Kidney tubule cell (primary cell): Measurements from ENCODE around the gene RAB3D.
"Not testable (repeated sequence)": the region's sequence is repeated elsewhere in the genome, so short reads cannot be mapped to it uniquely, and the experiment has no call there.

ENCODE experiments used
- DNase-seq: peaks from one replicate; pipeline ENCODE4 v3.0.0-alpha.2; 2018; ENCODE audit warnings: low spot score

The RAB3D gene

GRCh38 chr19:11365557-11366117 lies 26.2 kb upstream of the RAB3D start:
- DNase-seq: no peak

- DNase-seq: no peak
Observed at GRCh38 chr19:11364935-11365334, 25.5 kb upstream of the RAB3D start.

- DNase-seq: no peak
Observed at GRCh38 chr19:11364296-11364904, 24.9 kb upstream of the RAB3D start.

GRCh38 chr19:11363881-11364280 lies 24.4 kb upstream of the RAB3D start:
- DNase-seq: no peak

GRCh38 chr19:11361771-11362731 lies 22.6 kb upstream of the RAB3D start:
- no peak for DNase-seq

GRCh38 chr19:11361037-11361770 lies 21.7 kb upstream of the RAB3D start:
- peak; percentile 65 for DNase-seq

- no peak for DNase-seq
Observed at GRCh38 chr19:11359421-11359820, 20.0 kb upstream of the RAB3D start.

- no peak for DNase-seq
Observed at GRCh38 chr19:11356676-11357550, 17.5 kb upstream of the RAB3D start.

GRCh38 chr19:11356074-11356397 lies 16.6 kb upstream of the RAB3D start:
- DNase-seq: no peak

GRCh38 chr19:11355160-11356073 lies 16.0 kb upstream of the RAB3D start, which contains the start of gene PLPPR2:
TSS of gene PLPPR2 (plus strand) at chr19:11355432. CDS start at chr19:11357674, 2,242 bp downstream.
- peak; percentile 85 for DNase-seq

- not testable (repeated sequence) for DNase-seq
Observed at GRCh38 chr19:11354102-11354501, 14.6 kb upstream of the RAB3D start.

GRCh38 chr19:11349171-11349570 lies 9.7 kb upstream of the RAB3D start:
- DNase-seq: no peak

GRCh38 chr19:11347546-11348039 lies 8.1 kb upstream of the RAB3D start:
- DNase-seq: no peak

- peak; percentile 100 for DNase-seq
Observed at GRCh38 chr19:11346104-11346940, 6.9 kb upstream of the RAB3D start, which contains the start of the genes CCDC159 and TMEM205. TSS of gene CCDC159 (plus strand) at chr19:11346519. CDS start at chr19:11346607, 88 bp downstream. TSS of gene TMEM205 (minus strand) at chr19:11346268. CDS start at chr19:11345619, 649 bp downstream.

GRCh38 chr19:11345122-11345803 lies 5.8 kb upstream of the RAB3D start:
- DNase-seq: no peak

GRCh38 chr19:11342429-11342828 lies 3.0 kb upstream of the RAB3D start:
- DNase-seq: no peak

GRCh38 chr19:11340099-11340467 lies 626 bp upstream of the RAB3D start:
- DNase-seq: not testable (repeated sequence)

GRCh38 chr19:11338569-11339253 lies 746 bp downstream of the RAB3D start:
- DNase-seq: no peak
